B cell (primary cell): ENCODE measurements around the gene DDX50.

Experiments used
- CTCF ChIP-seq: fragments of 200-600 bp; IDR thresholded peaks from one replicate; pipeline ENCODE4 v1.8.0; 2022; ENCODE audit warnings: antibody characterized with exemption, mild to moderate bottlenecking
- EZH2 ChIP-seq: IDR thresholded peaks from 2 replicates; pipeline ENCODE4 v1.6.1; 2012; ENCODE audit warnings: borderline replicate concordance, low read depth, mild to moderate bottlenecking, moderate library complexity, low read length; ENCODE audit not compliant: insufficient read depth, poor library complexity, severe bottlenecking

- no peak for TF ChIP-seq EZH2
- no peak for TF ChIP-seq CTCF
Measured at GRCh38 chr10:68950598-68950997, 49.5 kb downstream of the DDX50 start.
